ENCODE results near the gene SCGB1C2. TPM values are rescaled to one million over a fixed set of nuclear protein-coding genes. Genes with fewer than 3 reads are reported as not detected.
"Not testable (repeated sequence)": the region's sequence is repeated elsewhere in the genome, so short reads cannot be mapped to it uniquely, and the experiment has no call there.

The SCGB1C2 gene
- total and polyA plus RNA-seq, 9 donors, result 0.68 TPM; not detected in 8

GRCh38 chr17:158379-158778, 21.0 kb downstream of the SCGB1C2 start:
- H3K36me3 ChIP-seq (ENCODE audit: control insufficient read depth, insufficient read depth, low read length), result no peaks in the 10 kb centered on the region
- H3K4me1 ChIP-seq (ENCODE audit: control insufficient read depth, insufficient read depth, low read length), result peaks cover 2% of the 10 kb centered on the region
- 100% methylated on average over 1 of the region's 7 CpGs for WGBS (ENCODE audit: insufficient coverage)

GRCh38 chr17:159609-160008, 22.2 kb downstream of the SCGB1C2 start:
- no peak overlapping the region for H3K27ac ChIP-seq (ENCODE audit: low read length)

More at GRCh38 chr17:158379-158778, 21.0 kb downstream of the SCGB1C2 start:
- Histone ChIP-seq H3K27me3 (ENCODE audit: control insufficient read depth, insufficient read depth, low read length) (peaks cover 2% of the 10 kb centered on the region), H3K9me3 (replicated peaks; ENCODE audit: control insufficient read depth, low read depth, low read length) (no peaks in the 10 kb centered on the region), H3K27ac (ENCODE audit: low read length) (no peak overlapping the region), H3K4me3 (ENCODE audit: low read length) (no peak overlapping the region)
- no peak for DNase-seq

GRCh38 chr17:160336-160735, 23.0 kb downstream of the SCGB1C2 start:
- Histone ChIP-seq H3K4me1 (ENCODE audit: control insufficient read depth, insufficient read depth, low read length) (peaks cover 10% of the 10 kb centered on the region), H3K36me3 (ENCODE audit: control insufficient read depth, insufficient read depth, low read length) (no peaks in the 10 kb centered on the region), H3K4me3 (ENCODE audit: low read length) (no peak overlapping the region), H3K27ac (ENCODE audit: low read length) (no peak overlapping the region), H3K9me3 (replicated peaks; ENCODE audit: control insufficient read depth, low read depth, low read length) (no peaks in the 10 kb centered on the region), H3K27me3 (ENCODE audit: control insufficient read depth, insufficient read depth, low read length) (peaks cover 2% of the 10 kb centered on the region)
- no peak for DNase-seq
- WGBS (ENCODE audit: insufficient coverage), result 83% methylated on average over 9 of the region's 13 CpGs

More at GRCh38 chr17:159609-160008, 22.2 kb downstream of the SCGB1C2 start:
- H3K4me3 ChIP-seq (ENCODE audit: low read length), result no peak overlapping the region
- peaks cover 6% of the 10 kb centered on the region for H3K4me1 ChIP-seq (ENCODE audit: control insufficient read depth, insufficient read depth, low read length)
- DNase-seq, result no peak
- H3K27me3 ChIP-seq (ENCODE audit: control insufficient read depth, insufficient read depth, low read length), result peaks cover 2% of the 10 kb centered on the region
- WGBS (ENCODE audit: insufficient coverage), result 95% methylated on average over 13 of the region's 15 CpGs
- no peaks in the 10 kb centered on the region for H3K9me3 ChIP-seq (replicated peaks; ENCODE audit: control insufficient read depth, low read depth, low read length)
- H3K36me3 ChIP-seq (ENCODE audit: control insufficient read depth, insufficient read depth, low read length), result no peaks in the 10 kb centered on the region

GRCh38 chr17:161481-161880, 24.1 kb downstream of the SCGB1C2 start:
- no peak overlapping the region for H3K27ac ChIP-seq (ENCODE audit: low read length)
- DNase-seq, result no peak
- 75% methylated on average over 6 of the region's 10 CpGs for WGBS (ENCODE audit: insufficient coverage)
- peaks cover 10% of the 10 kb centered on the region for H3K4me1 ChIP-seq (ENCODE audit: control insufficient read depth, insufficient read depth, low read length)
- H3K27me3 ChIP-seq (ENCODE audit: control insufficient read depth, insufficient read depth, low read length), result peaks cover 2% of the 10 kb centered on the region
- H3K4me3 ChIP-seq (ENCODE audit: low read length), result no peak overlapping the region
- no peaks in the 10 kb centered on the region for H3K9me3 ChIP-seq (replicated peaks; ENCODE audit: control insufficient read depth, low read depth, low read length)
- no peaks in the 10 kb centered on the region for H3K36me3 ChIP-seq (ENCODE audit: control insufficient read depth, insufficient read depth, low read length)

DNA sequence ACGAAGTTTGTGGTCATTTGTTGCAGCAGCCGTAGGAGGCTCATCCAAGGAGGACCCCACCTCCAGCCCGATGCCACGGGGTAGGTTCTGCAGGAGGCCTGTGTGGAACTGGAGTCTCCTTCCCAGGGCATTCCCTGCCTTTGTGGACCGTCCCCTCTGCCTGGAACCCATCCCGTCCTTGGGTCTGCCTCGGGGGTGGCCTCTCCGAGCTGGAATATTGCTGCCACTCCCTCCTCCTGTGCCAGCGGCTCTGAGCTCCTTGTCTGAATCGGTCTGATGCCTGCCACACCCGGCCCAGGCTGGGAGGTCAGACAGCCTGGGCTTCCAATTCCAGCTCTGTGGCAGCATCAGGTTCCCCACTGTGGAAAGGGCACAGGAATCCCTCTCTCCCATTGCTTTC, 25.3 kb downstream of the SCGB1C2 start:
- WGBS (ENCODE audit: insufficient coverage), result 74% methylated on average over 11 of the region's 11 CpGs
- Histone ChIP-seq H3K36me3 (ENCODE audit: control insufficient read depth, insufficient read depth, low read length) (no peaks in the 10 kb centered on the region), H3K4me3 (ENCODE audit: low read length) (no peak overlapping the region), H3K9me3 (replicated peaks; ENCODE audit: control insufficient read depth, low read depth, low read length) (no peaks in the 10 kb centered on the region), H3K27me3 (ENCODE audit: control insufficient read depth, insufficient read depth, low read length) (peaks cover 2% of the 10 kb centered on the region), H3K4me1 (ENCODE audit: control insufficient read depth, insufficient read depth, low read length) (peaks cover 10% of the 10 kb centered on the region), H3K27ac (ENCODE audit: low read length) (no peak overlapping the region)
- no peak for DNase-seq

DNA sequence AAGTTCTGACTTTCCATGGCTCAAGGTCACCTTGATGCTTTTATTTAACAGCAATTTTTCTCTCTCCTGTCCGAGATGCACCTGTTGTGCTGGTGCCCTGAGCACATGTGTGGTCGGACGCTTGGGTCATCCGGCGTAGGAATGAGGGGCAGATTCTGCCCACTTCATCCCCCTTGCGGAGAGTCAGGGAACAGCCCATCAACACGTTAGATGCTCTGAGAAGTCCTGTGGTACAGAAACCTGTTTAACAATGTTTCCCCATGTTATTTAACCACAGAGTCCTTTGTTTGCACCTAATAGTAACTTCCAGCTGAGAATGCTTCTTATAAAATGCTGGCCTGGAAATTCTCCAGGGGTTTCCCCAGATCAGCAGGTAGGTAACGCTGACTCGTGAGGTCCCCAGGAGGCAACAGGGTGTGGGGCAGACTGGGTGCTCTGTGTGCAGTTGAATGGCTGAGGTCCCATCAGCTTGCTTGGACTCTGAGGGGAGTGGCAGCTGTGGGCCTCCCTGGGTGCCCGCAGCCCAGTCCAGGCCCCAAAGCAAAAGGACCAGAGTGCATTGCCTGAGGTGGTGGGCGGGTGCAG, 26.2 kb downstream of the SCGB1C2 start:
- Histone ChIP-seq H3K27me3 (ENCODE audit: control insufficient read depth, insufficient read depth, low read length) (no peaks in the 10 kb centered on the region), H3K4me3 (ENCODE audit: low read length) (no peak overlapping the region), H3K36me3 (ENCODE audit: control insufficient read depth, insufficient read depth, low read length) (no peaks in the 10 kb centered on the region), H3K9me3 (replicated peaks; ENCODE audit: control insufficient read depth, low read depth, low read length) (no peaks in the 10 kb centered on the region), H3K27ac (ENCODE audit: low read length) (no peak overlapping the region), H3K4me1 (ENCODE audit: control insufficient read depth, insufficient read depth, low read length) (peaks cover 10% of the 10 kb centered on the region)
- no peak for DNase-seq
- WGBS (ENCODE audit: insufficient coverage), result 88% methylated on average over 10 of the region's 11 CpGs

DNA sequence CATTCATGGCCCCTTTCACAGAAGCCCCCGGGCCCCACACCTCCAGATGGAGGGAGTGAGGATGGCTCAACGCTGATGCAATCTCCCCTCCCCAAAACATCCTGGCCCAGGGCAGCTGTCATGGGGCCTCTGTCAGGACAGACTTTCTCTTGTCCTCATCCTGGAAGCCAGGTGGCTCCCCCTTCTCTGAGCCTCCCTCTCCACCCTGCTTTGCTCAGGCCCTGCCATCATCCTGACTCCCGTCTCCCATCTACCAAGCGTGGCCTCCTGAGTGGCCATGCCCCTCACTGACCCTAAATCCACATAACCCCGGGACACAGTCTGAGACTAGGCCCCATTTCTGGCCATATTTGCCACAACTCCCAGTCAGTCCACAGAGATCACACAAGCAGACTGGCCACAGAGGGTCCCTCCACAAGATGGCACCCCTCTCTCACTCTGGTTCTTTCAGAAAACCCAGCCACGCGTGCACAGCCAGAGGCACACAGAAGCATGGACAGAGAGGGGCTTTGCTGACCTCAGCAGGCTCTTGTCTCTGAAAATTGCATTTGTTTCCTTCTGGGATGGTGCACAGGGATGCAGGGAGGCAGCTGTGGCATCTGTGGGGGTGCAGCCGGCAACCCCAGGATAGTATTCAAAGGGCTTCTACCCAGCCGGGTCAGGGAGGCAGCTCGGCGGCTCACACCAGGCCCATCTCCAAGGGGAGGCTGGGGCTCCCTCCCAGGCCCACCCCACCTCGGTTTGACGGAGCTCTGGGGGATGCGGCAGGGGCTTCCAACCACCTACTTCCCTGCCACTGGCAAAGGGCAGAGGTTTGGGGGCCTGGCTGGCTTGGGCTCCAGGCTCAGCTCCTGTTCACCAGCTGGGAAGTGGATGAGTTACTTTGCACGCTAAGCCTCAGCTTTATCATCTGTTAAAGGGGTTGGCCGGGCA, 27.2 kb downstream of the SCGB1C2 start:
- Histone ChIP-seq H3K4me1 (ENCODE audit: control insufficient read depth, insufficient read depth, low read length) (peaks cover 10% of the 10 kb centered on the region), H3K9me3 (replicated peaks; ENCODE audit: control insufficient read depth, low read depth, low read length) (no peaks in the 10 kb centered on the region), H3K27me3 (ENCODE audit: control insufficient read depth, insufficient read depth, low read length) (no peaks in the 10 kb centered on the region), H3K36me3 (ENCODE audit: control insufficient read depth, insufficient read depth, low read length) (no peaks in the 10 kb centered on the region), H3K27ac (ENCODE audit: low read length) (no peak overlapping the region), H3K4me3 (ENCODE audit: low read length) (no peak overlapping the region)
- 49% methylated on average over 12 of the region's 16 CpGs for WGBS (ENCODE audit: insufficient coverage)
- peak; percentile 85 for DNase-seq

- Histone ChIP-seq H3K27me3 (ENCODE audit: control insufficient read depth, insufficient read depth, low read length) (no peaks in the 10 kb centered on the region), H3K4me1 (ENCODE audit: control insufficient read depth, insufficient read depth, low read length) (peaks cover 10% of the 10 kb centered on the region), H3K27ac (ENCODE audit: low read length) (no peak overlapping the region), H3K9me3 (replicated peaks; ENCODE audit: control insufficient read depth, low read depth, low read length) (no peaks in the 10 kb centered on the region), H3K4me3 (ENCODE audit: low read length) (no peak overlapping the region), H3K36me3 (ENCODE audit: control insufficient read depth, insufficient read depth, low read length) (no peaks in the 10 kb centered on the region)
- DNase-seq, result no peak
- WGBS (ENCODE audit: insufficient coverage), result 87% methylated on average over 13 of the region's 14 CpGs
Observed at GRCh38 chr17:165939-166338, 28.6 kb downstream of the SCGB1C2 start.

DNA sequence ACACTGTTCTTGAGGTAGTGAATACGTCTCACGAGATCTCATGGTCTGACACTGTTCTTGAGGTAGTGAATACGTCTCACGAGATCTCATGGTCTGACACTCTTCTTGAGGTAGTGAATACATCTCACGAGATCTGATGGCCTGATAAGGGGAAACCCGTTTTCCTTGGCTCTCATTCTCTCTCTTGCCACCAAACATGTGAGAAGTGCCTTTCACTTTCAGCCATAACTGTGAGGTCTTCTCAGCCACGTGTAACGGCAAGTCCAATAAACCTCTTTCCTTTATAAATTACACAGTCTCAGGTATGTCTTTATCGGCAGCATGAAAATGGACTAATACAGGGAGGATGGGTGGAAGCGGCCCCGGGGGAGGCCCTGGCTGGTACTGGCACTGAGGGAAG, 31.2 kb downstream of the SCGB1C2 start:
- WGBS (ENCODE audit: insufficient coverage), result 100% methylated on average over 2 of the region's 11 CpGs
- H3K36me3 ChIP-seq (ENCODE audit: control insufficient read depth, insufficient read depth, low read length); H3K9me3 ChIP-seq (replicated peaks; ENCODE audit: control insufficient read depth, low read depth, low read length); H3K27me3 ChIP-seq (ENCODE audit: control insufficient read depth, insufficient read depth, low read length); H3K27ac ChIP-seq (ENCODE audit: low read length); DNase-seq; H3K4me3 ChIP-seq (ENCODE audit: low read length): not testable (repeated sequence)
- peaks cover 17% of the 10 kb centered on the region for H3K4me1 ChIP-seq (ENCODE audit: control insufficient read depth, insufficient read depth, low read length)

DNA sequence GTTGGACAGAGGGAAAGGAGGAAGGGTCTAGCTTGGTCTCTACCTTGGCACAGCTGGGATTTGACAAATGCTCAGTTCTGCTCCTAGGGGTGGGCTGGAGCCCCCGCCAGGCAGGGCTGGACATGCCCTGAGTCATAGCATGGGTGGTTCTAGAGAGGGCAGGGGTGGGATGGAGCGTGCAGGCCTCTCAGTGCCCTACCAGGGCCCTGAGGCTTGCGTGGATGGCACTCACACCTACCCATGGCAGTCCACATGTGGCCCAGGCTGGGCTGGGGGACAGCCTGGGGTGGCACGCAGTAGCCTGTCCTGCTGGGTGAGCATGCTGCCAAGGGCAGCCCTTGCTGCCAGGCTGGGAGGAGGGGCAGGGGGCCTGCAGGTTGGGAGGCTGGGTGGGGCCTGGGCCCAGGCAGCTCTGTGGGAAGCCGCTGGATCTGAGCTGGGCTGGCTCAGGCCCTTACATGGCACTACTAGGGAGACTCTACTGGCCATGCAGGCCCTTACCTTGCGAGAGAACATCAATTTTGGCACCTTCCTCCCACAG, 32.8 kb downstream of the SCGB1C2 start:
- Histone ChIP-seq H3K27me3 (ENCODE audit: control insufficient read depth, insufficient read depth, low read length) (peaks cover 2% of the 10 kb centered on the region), H3K9me3 (replicated peaks; ENCODE audit: control insufficient read depth, low read depth, low read length) (no peaks in the 10 kb centered on the region), H3K4me1 (ENCODE audit: control insufficient read depth, insufficient read depth, low read length) (peaks cover 7% of the 10 kb centered on the region), H3K36me3 (ENCODE audit: control insufficient read depth, insufficient read depth, low read length) (no peaks in the 10 kb centered on the region), H3K27ac (ENCODE audit: low read length) (no peak overlapping the region), H3K4me3 (ENCODE audit: low read length) (no peak overlapping the region)
- 91% methylated on average over 4 of the region's 6 CpGs for WGBS (ENCODE audit: insufficient coverage)
- DNase-seq, result no peak

Data from muscle of leg (tissue), 11 donors.